ENCODE measurements around the gene PSMD6.

Gene PSMD6

DNA sequence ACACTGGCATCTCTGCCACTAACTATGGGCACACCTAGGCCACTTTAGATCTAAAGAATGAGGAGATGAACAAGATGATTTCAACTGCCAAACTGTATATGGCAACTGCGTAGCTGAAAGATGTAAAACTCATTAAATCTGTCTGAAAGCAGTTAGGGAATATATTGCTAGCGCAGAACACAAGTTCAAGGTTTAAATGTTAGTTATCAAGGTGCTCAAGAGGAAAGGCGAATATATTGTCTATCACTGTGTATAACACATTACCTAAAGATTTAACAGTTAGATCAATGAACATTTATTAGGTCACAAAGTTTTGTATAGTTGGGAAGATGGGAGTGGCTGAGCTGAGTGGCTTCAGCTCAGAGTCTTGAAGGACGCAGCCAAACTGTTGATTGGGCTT lies 33.9 kb upstream of the PSMD6 start:
- H3K27me3 ChIP-seq (ENCODE audit: insufficient read depth, poor library complexity, severe bottlenecking), result no peaks in the 10 kb centered on the region
- DNase-seq (ENCODE audit: low read depth in 1 of 2, low spot score in 1 of 2), result no peak
- no peak overlapping the region for H3K27ac ChIP-seq (replicated peaks)
- TF ChIP-seq GABPA (IDR thresholded peaks at IDR 0.05; ENCODE audit: low read depth), result no peak
- TF ChIP-seq POLR2AphosphoS5 (IDR thresholded peaks at IDR 0.05; ENCODE audit: low read depth), result no peak
- TF ChIP-seq SPI1 (IDR thresholded peaks at IDR 0.05; ENCODE audit: borderline replicate concordance, low read depth), result no peak
- TF ChIP-seq CTCF (IDR thresholded peaks at IDR 0.05; ENCODE audit: insufficient read depth, low read length), result no peak
- TF ChIP-seq, protein P1, sequence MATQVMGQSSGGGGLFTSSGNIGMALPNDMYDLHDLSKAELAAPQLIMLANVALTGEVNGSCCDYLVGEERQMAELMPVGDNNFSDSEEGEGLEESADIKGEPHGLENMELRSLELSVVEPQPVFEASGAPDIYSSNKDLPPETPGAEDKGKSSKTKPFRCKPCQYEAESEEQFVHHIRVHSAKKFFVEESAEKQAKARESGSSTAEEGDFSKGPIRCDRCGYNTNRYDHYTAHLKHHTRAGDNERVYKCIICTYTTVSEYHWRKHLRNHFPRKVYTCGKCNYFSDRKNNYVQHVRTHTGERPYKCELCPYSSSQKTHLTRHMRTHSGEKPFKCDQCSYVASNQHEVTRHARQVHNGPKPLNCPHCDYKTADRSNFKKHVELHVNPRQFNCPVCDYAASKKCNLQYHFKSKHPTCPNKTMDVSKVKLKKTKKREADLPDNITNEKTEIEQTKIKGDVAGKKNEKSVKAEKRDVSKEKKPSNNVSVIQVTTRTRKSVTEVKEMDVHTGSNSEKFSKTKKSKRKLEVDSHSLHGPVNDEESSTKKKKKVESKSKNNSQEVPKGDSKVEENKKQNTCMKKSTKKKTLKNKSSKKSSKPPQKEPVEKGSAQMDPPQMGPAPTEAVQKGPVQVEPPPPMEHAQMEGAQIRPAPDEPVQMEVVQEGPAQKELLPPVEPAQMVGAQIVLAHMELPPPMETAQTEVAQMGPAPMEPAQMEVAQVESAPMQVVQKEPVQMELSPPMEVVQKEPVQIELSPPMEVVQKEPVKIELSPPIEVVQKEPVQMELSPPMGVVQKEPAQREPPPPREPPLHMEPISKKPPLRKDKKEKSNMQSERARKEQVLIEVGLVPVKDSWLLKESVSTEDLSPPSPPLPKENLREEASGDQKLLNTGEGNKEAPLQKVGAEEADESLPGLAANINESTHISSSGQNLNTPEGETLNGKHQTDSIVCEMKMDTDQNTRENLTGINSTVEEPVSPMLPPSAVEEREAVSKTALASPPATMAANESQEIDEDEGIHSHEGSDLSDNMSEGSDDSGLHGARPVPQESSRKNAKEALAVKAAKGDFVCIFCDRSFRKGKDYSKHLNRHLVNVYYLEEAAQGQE (IDR thresholded peaks at IDR 0.05; ENCODE audit: insufficient replicate concordance, low read depth), result no peak
- no peak overlapping the region for H3K4me3 ChIP-seq (replicated peaks; ENCODE audit: insufficient read depth, low read length)

GRCh38 chr3:64056606-64057180 lies 33.4 kb upstream of the PSMD6 start:
- Histone ChIP-seq H3K4me3 (replicated peaks; ENCODE audit: insufficient read depth, low read length) (no peak overlapping the region), H3K27me3 (ENCODE audit: insufficient read depth, poor library complexity, severe bottlenecking) (no peaks in the 10 kb centered on the region), H3K27ac (replicated peaks) (no peak overlapping the region)
- no peak for TF ChIP-seq SPI1 (IDR thresholded peaks at IDR 0.05; ENCODE audit: borderline replicate concordance, low read depth)
- no peak for TF ChIP-seq POLR2AphosphoS5 (IDR thresholded peaks at IDR 0.05; ENCODE audit: low read depth)
- TF ChIP-seq CTCF (IDR thresholded peaks at IDR 0.05; ENCODE audit: insufficient read depth, low read length), result no peak
- no peak for TF ChIP-seq GABPA (IDR thresholded peaks at IDR 0.05; ENCODE audit: low read depth)
- TF ChIP-seq, protein P1 (IDR thresholded peaks at IDR 0.05; ENCODE audit: insufficient replicate concordance, low read depth), result no peak
- DNase-seq (ENCODE audit: low read depth in 1 of 2, low spot score in 1 of 2), result no peak

DNA sequence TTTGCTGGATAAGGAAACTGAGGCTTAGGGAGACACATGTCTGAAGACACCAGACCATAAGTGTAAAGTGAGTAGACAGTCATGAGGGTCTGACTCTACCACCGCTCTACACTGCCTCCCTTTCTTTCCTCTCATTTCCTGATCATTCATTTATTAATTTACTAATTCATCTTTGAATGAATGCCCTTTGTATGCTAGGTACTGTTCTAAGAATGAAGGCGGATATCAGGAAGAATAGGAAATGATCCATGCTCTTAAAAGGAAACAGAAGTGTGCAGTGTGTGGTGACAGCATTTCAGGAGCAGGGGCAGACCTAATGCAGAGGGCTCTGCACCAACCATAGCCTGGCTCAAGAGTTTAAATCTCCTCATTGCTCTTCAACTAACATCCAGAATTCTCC lies 31.8 kb upstream of the PSMD6 start:
- no peak overlapping the region for H3K4me3 ChIP-seq (replicated peaks; ENCODE audit: insufficient read depth, low read length)
- H3K27me3 ChIP-seq (ENCODE audit: insufficient read depth, poor library complexity, severe bottlenecking), result no peaks in the 10 kb centered on the region
- no peak overlapping the region for H3K27ac ChIP-seq (replicated peaks)
- TF ChIP-seq SPI1 (IDR thresholded peaks at IDR 0.05; ENCODE audit: borderline replicate concordance, low read depth), result no peak
- TF ChIP-seq CTCF (IDR thresholded peaks at IDR 0.05; ENCODE audit: insufficient read depth, low read length), result no peak
- TF ChIP-seq, protein P1 (IDR thresholded peaks at IDR 0.05; ENCODE audit: insufficient replicate concordance, low read depth), result no peak
- no peak for TF ChIP-seq POLR2AphosphoS5 (IDR thresholded peaks at IDR 0.05; ENCODE audit: low read depth)
- no peak for TF ChIP-seq GABPA (IDR thresholded peaks at IDR 0.05; ENCODE audit: low read depth)
- no peak for DNase-seq (ENCODE audit: low read depth in 1 of 2, low spot score in 1 of 2)
